ENCODE results near the gene NT5DC4. TPM values are rescaled to one million over a fixed set of nuclear protein-coding genes. Genes with fewer than 3 reads are reported as not detected.
A peak's percentile ranks its signal among the peaks of the same experiment; 100 is the strongest.

NT5DC4 gene
- total and polyA plus RNA-seq, 2 experiments from 2014 or later, result not detected

- H3K4me2 ChIP-seq (ENCODE audit: unreplicated experiment), result peak overlapping the region; percentile 59
Measured at GRCh38 chr2:112768432-112768831, 47.6 kb downstream of the NT5DC4 start.

DNA sequence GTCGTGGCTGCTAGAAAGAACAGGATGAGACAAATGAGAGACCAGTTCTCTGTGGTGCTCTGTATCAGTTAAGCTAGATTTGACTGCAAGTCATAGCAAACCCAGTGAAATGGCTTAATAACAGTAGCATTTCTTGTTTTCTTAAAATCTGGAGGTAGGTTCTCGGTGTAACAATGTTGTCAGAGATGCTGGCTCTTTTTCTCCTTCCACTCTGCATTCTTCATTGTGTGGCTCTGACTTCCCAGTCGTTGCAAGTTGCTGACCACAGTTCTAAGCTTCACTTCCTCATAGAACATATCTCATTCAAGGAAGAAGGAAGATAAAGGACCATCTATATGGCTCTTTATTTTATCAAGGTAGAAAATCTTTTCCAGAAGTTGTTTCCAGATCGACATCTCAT, 51.5 kb downstream of the NT5DC4 start:
- H2AFZ ChIP-seq, result no peak overlapping the region
- peaks cover 5% of the 10 kb centered on the region; the same call in 1 of the 2 replicates for H3F3A ChIP-seq (ENCODE audit: insufficient read depth)
- no peaks in the 10 kb centered on the region for H3K27me3 ChIP-seq (replicated peaks; ENCODE audit: insufficient read depth)
- no peak overlapping the region for H3K4me2 ChIP-seq (ENCODE audit: unreplicated experiment)
- 73 to 76% methylated on average over 4 of the region's 4 CpGs for WGBS, 2 experiments (ENCODE audit: low coverage in 1 of 2, low lambda C conversion rate in 2 of 2, missing lambda C conversion rate in 2 of 2)
- no peaks in the 10 kb centered on the region for H4K20me1 ChIP-seq (ENCODE audit: insufficient read depth)
- H3K9me2 ChIP-seq (ENCODE audit: insufficient read depth), result no peaks in the 10 kb centered on the region
- no peak overlapping the region for H3K4me3 ChIP-seq
- in situ Hi-C loops (cut with MboI), result no loop called here
- no peak overlapping the region for H3K27ac ChIP-seq
- no peaks in the 10 kb centered on the region for H3K36me3 ChIP-seq (ENCODE audit: low read depth)
- no peaks in the 10 kb centered on the region for H3K4me1 ChIP-seq (ENCODE audit: insufficient read depth)
- H3K79me2 ChIP-seq (ENCODE audit: insufficient read depth), result no peaks in the 10 kb centered on the region
- H3K9me3 ChIP-seq (ENCODE audit: low read depth), result no peaks in the 10 kb centered on the region
- TF ChIP-seq EZH2 (IDR thresholded peaks at IDR 0.05; ENCODE audit: insufficient read depth, poor library complexity, severe bottlenecking) (no peak), EZH2phosphoT487 (IDR thresholded peaks at IDR 0.05; ENCODE audit: insufficient read depth, low read depth) (no peak)
- no peak for DNase-seq
- H3K9ac ChIP-seq, result no peak overlapping the region

More at GRCh38 chr2:112768432-112768831, 47.6 kb downstream of the NT5DC4 start:
- peak; percentile 44 for DNase-seq
- Histone ChIP-seq H2AFZ (peak overlapping the region; percentile 67; the same call in 1 of the 2 replicates), H3K4me3 (0 out of 2 replicates have a peak overlapping the region, but pooled peaks have one; percentile 24), H3K9me3 (ENCODE audit: low read depth) (no peaks in the 10 kb centered on the region), H4K20me1 (ENCODE audit: insufficient read depth) (no peaks in the 10 kb centered on the region), H3F3A (ENCODE audit: insufficient read depth) (peaks cover 5% of the 10 kb centered on the region; the same call in 1 of the 2 replicates), H3K4me1 (ENCODE audit: insufficient read depth) (no peaks in the 10 kb centered on the region; the same call in 1 of the 2 replicates), H3K36me3 (ENCODE audit: low read depth) (no peaks in the 10 kb centered on the region), H3K9ac (no peak overlapping the region), H3K27me3 (replicated peaks; ENCODE audit: insufficient read depth) (no peaks in the 10 kb centered on the region), H3K9me2 (ENCODE audit: insufficient read depth) (no peaks in the 10 kb centered on the region), H3K79me2 (ENCODE audit: insufficient read depth) (peaks cover 8% of the 10 kb centered on the region), H3K27ac (no peak overlapping the region)
- 9 to 15% methylated on average over 1 of the region's 1 CpG for WGBS, 2 experiments (ENCODE audit: low coverage in 1 of 2, low lambda C conversion rate in 2 of 2, missing lambda C conversion rate in 2 of 2)
- in situ Hi-C loops (cut with MboI), result no loop called here
- no peak for TF ChIP-seq EZH2 (IDR thresholded peaks at IDR 0.05; ENCODE audit: insufficient read depth, poor library complexity, severe bottlenecking)
- TF ChIP-seq EZH2phosphoT487 (IDR thresholded peaks at IDR 0.05; ENCODE audit: insufficient read depth, low read depth), result no peak

- no peaks in the 10 kb centered on the region for H3K27me3 ChIP-seq (replicated peaks; ENCODE audit: insufficient read depth)
- no peaks in the 10 kb centered on the region for H3K79me2 ChIP-seq (ENCODE audit: insufficient read depth)
- H3K4me2 ChIP-seq (ENCODE audit: unreplicated experiment), result no peak overlapping the region
- no peaks in the 10 kb centered on the region for H3K36me3 ChIP-seq (ENCODE audit: low read depth)
- in situ Hi-C loops (cut with MboI), result no loop called here
- H3K4me3 ChIP-seq, result no peak overlapping the region
- H3F3A ChIP-seq (ENCODE audit: insufficient read depth), result peaks cover 5% of the 10 kb centered on the region; the same call in 1 of the 2 replicates
- H3K4me1 ChIP-seq (ENCODE audit: insufficient read depth), result no peaks in the 10 kb centered on the region
- H2AFZ ChIP-seq, result no peak overlapping the region
- DNase-seq, result no peak
- 68 to 75% methylated on average over 2 of the region's 2 CpGs for WGBS, 2 experiments (ENCODE audit: low coverage in 1 of 2, low lambda C conversion rate in 2 of 2, missing lambda C conversion rate in 2 of 2)
- no peaks in the 10 kb centered on the region for H3K9me3 ChIP-seq (ENCODE audit: low read depth)
- no peak overlapping the region for H3K9ac ChIP-seq
- H3K9me2 ChIP-seq (ENCODE audit: insufficient read depth), result no peaks in the 10 kb centered on the region
- H4K20me1 ChIP-seq (ENCODE audit: insufficient read depth), result no peaks in the 10 kb centered on the region
- TF ChIP-seq EZH2phosphoT487 (IDR thresholded peaks at IDR 0.05; ENCODE audit: insufficient read depth, low read depth) (no peak), EZH2 (IDR thresholded peaks at IDR 0.05; ENCODE audit: insufficient read depth, poor library complexity, severe bottlenecking) (no peak)
- H3K27ac ChIP-seq, result no peak overlapping the region
Measured at GRCh38 chr2:112772911-112773475, 52.2 kb downstream of the NT5DC4 start.

DNA sequence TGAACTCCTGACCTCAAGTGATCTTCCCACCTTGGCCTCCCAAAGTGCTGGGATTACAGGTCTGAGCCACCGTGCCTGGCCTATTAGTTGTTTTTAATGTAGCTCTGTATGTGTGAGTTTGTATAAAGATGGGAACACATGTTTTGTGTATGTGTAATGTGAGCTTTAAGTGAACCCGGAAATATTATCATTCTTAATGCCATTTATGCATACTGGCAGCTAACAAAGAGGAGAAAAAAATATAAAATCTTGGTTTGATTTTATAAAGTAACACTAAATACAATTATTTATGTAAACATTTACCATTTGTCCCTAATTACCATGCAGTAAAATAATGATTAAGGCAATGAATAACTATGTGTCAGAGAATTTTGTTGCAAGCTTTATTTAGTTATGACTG, 52.7 kb downstream of the NT5DC4 start:
- Histone ChIP-seq H3K9ac (no peak overlapping the region), H3K9me2 (ENCODE audit: insufficient read depth) (no peaks in the 10 kb centered on the region), H3K27me3 (replicated peaks; ENCODE audit: insufficient read depth) (no peaks in the 10 kb centered on the region), H3K4me2 (ENCODE audit: unreplicated experiment) (no peak overlapping the region), H3K36me3 (ENCODE audit: low read depth) (no peaks in the 10 kb centered on the region), H4K20me1 (ENCODE audit: insufficient read depth) (no peaks in the 10 kb centered on the region), H3K4me3 (no peak overlapping the region), H3K79me2 (ENCODE audit: insufficient read depth) (no peaks in the 10 kb centered on the region), H2AFZ (no peak overlapping the region), H3K27ac (no peak overlapping the region), H3F3A (ENCODE audit: insufficient read depth) (peaks cover 5% of the 10 kb centered on the region; the same call in 1 of the 2 replicates), H3K4me1 (ENCODE audit: insufficient read depth) (no peaks in the 10 kb centered on the region), H3K9me3 (ENCODE audit: low read depth) (no peaks in the 10 kb centered on the region)
- in situ Hi-C loops (cut with MboI), result no loop called here
- TF ChIP-seq EZH2phosphoT487 (IDR thresholded peaks at IDR 0.05; ENCODE audit: insufficient read depth, low read depth), result no peak
- TF ChIP-seq EZH2 (IDR thresholded peaks at IDR 0.05; ENCODE audit: insufficient read depth, poor library complexity, severe bottlenecking), result no peak
- WGBS, 2 experiments (ENCODE audit: low coverage in 1 of 2, low lambda C conversion rate in 2 of 2, missing lambda C conversion rate in 2 of 2), result 28 to 33% methylated on average over 2 of the region's 2 CpGs
- no peak for DNase-seq

All from GM23248 (cell line).